ENCODE results near the gene TRIM8. TPM values are rescaled to one million over a fixed set of nuclear protein-coding genes. Genes with fewer than 3 reads are reported as not detected.

TRIM8 gene
- total RNA-seq, 1 experiment from 2014 or later = 73.0 TPM

DNA sequence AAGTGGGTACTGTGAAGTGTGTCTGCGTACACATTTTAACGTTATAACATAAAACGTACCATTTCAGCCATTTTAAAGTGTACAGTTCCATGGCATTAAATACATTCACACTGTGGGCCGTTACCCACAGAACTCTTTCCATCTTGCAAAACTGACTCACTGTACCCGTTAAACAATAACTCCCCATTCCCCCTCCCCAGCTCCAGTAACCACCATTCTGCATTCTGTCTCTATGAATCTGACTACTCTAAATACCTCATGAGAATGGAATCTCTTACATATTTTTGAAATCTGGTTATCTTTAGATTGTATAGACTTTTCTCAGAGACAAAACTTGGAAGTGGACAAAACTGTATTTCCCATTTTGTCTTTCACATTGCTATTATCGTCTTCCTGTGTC, 60.6 kb downstream of the TRIM8 start:
- no peaks in the 10 kb centered on the region for H3K9me3 ChIP-seq (ENCODE audit: insufficient read depth, low read depth)
- H3K36me3 ChIP-seq (ENCODE audit: low read depth) = no peaks in the 10 kb centered on the region
- BruUV-seq (replicated peaks) = no TSS peak
- H3K27ac ChIP-seq = no peak overlapping the region
- no peak overlapping the region for H3K4me3 ChIP-seq
- intact Hi-C loops (cut with micrococcal nuclease; ENCODE audit: unreplicated experiment) = no loop called here
- ChIA-PET CTCF (no interaction called here), POLR2A (ENCODE audit: unreplicated experiment) (no interaction called here)
- no peaks in the 10 kb centered on the region for H3K27me3 ChIP-seq (ENCODE audit: insufficient read depth, low read depth)
- no peak overlapping the region for H2AFZ ChIP-seq
- H4K20me1 ChIP-seq (ENCODE audit: insufficient read depth) = no peaks in the 10 kb centered on the region
- H3F3A ChIP-seq (ENCODE audit: insufficient read depth, low read depth) = no peaks in the 10 kb centered on the region
- no peaks in the 10 kb centered on the region for H3K4me1 ChIP-seq (replicated peaks; ENCODE audit: insufficient read depth)
- no peak overlapping the region for H3K4me2 ChIP-seq
- H3K9me2 ChIP-seq (ENCODE audit: insufficient read depth) = no peaks in the 10 kb centered on the region
- no peak for DNase-seq
- H3K79me2 ChIP-seq (ENCODE audit: low read depth) = no peaks in the 10 kb centered on the region
- no peak for TF ChIP-seq EZH2 (IDR thresholded peaks at IDR 0.05; ENCODE audit: low read depth)
- TF ChIP-seq, protein P1, sequence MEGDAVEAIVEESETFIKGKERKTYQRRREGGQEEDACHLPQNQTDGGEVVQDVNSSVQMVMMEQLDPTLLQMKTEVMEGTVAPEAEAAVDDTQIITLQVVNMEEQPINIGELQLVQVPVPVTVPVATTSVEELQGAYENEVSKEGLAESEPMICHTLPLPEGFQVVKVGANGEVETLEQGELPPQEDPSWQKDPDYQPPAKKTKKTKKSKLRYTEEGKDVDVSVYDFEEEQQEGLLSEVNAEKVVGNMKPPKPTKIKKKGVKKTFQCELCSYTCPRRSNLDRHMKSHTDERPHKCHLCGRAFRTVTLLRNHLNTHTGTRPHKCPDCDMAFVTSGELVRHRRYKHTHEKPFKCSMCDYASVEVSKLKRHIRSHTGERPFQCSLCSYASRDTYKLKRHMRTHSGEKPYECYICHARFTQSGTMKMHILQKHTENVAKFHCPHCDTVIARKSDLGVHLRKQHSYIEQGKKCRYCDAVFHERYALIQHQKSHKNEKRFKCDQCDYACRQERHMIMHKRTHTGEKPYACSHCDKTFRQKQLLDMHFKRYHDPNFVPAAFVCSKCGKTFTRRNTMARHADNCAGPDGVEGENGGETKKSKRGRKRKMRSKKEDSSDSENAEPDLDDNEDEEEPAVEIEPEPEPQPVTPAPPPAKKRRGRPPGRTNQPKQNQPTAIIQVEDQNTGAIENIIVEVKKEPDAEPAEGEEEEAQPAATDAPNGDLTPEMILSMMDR (conservative IDR thresholded peaks at IDR 0.05) = no peak

DNA sequence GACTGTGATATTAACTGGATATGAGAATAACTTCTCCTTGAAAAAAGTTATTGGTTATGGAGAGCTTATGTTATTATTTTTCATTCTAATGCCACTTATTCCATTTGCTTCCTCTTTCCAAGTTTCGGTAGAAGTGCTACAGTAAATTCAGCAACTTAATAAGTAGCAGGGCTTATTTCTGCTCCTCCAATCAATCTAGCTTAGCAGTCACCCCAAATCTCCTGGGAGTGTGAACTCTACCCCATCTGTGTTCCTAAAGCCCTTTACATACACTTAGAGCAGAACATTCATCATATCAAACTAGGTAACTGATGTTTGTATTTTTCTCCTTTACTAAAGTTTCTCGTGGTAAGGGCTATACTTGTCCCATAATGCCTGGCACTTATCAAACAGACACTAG, 61.3 kb downstream of the TRIM8 start:
- BruUV-seq (replicated peaks) = no TSS peak
- no peak overlapping the region for H2AFZ ChIP-seq
- H3K36me3 ChIP-seq (ENCODE audit: low read depth) = no peaks in the 10 kb centered on the region
- no peaks in the 10 kb centered on the region for H3K9me3 ChIP-seq (ENCODE audit: insufficient read depth, low read depth)
- no peak for TF ChIP-seq EZH2 (IDR thresholded peaks at IDR 0.05; ENCODE audit: low read depth)
- TF ChIP-seq, protein P1 (conservative IDR thresholded peaks at IDR 0.05) = no peak
- ChIA-PET POLR2A (ENCODE audit: unreplicated experiment) (no interaction called here), CTCF (no interaction called here)
- no peaks in the 10 kb centered on the region for H3K27me3 ChIP-seq (ENCODE audit: insufficient read depth, low read depth)
- no peaks in the 10 kb centered on the region for H3K9me2 ChIP-seq (ENCODE audit: insufficient read depth)
- H3F3A ChIP-seq (ENCODE audit: insufficient read depth, low read depth) = no peaks in the 10 kb centered on the region
- H3K4me1 ChIP-seq (replicated peaks; ENCODE audit: insufficient read depth) = no peaks in the 10 kb centered on the region
- H3K79me2 ChIP-seq (ENCODE audit: low read depth) = no peaks in the 10 kb centered on the region
- no peak overlapping the region for H3K27ac ChIP-seq
- no peak overlapping the region for H3K4me3 ChIP-seq
- no peak for DNase-seq
- intact Hi-C loops (cut with micrococcal nuclease; ENCODE audit: unreplicated experiment) = no loop called here
- no peaks in the 10 kb centered on the region for H4K20me1 ChIP-seq (ENCODE audit: insufficient read depth)
- no peak overlapping the region for H3K4me2 ChIP-seq

Other genes starting within 250 kb of the TRIM8 start
- 26.3 and 30.8 TPM in 2 replicates for gene NFKB2, start 248.8 kb upstream of the TRIM8 start, total RNA-seq (2021)
- gene PSD, start 225.7 kb upstream of the TRIM8 start, total RNA-seq (2021) = 1.6 and 2.3 TPM in 2 replicates
- gene FBXL15, start 223.6 kb upstream of the TRIM8 start, total RNA-seq (2021) = 6.2 and 12.7 TPM in 2 replicates
- gene CUEDC2, start 211.9 kb upstream of the TRIM8 start, total RNA-seq (2021) = 46.2 and 57.7 TPM in 2 replicates
- gene C10orf95, start 192.9 kb upstream of the TRIM8 start, total RNA-seq (2021) = 1.0 and 1.4 TPM in 2 replicates
- 25.8 and 29.4 TPM in 2 replicates for gene ACTR1A, start 141.8 kb upstream of the TRIM8 start, total RNA-seq (2021)
- gene SUFU, start 140.5 kb upstream of the TRIM8 start, total RNA-seq (2021) = 16.9 and 20.2 TPM in 2 replicates
- 7.1 and 9.7 TPM in 2 replicates for gene ARL3, start 69.9 kb downstream of the TRIM8 start, total RNA-seq (2021)
- gene SFXN2, start 70.2 kb downstream of the TRIM8 start, total RNA-seq (2021) = 5.3 and 5.4 TPM in 2 replicates
- 16.2 and 19.7 TPM in 2 replicates for gene WBP1L, start 99.5 kb downstream of the TRIM8 start, total RNA-seq (2021)
- not detected in 2 replicates for gene CYP17A1, start 192.9 kb downstream of the TRIM8 start, total RNA-seq (2021)
- 8.2 and 9.4 TPM in 2 replicates for gene BORCS7, start 209.8 kb downstream of the TRIM8 start, total RNA-seq (2021)
- gene AS3MT, start 225.0 kb downstream of the TRIM8 start, total RNA-seq (2021) = 0.22 TPM in 1 of 2 replicates, not detected in the other